ENCODE results near the gene ABCC6. TPM values are rescaled to one million over a fixed set of nuclear protein-coding genes. Genes with fewer than 3 reads are reported as not detected.

The ABCC6 gene
- total RNA-seq, 3 donors from 2014 or later (not counting 1 experiment from before 2014, with no cell fraction given): 0.16 to 0.25 TPM; not detected in 1

DNA sequence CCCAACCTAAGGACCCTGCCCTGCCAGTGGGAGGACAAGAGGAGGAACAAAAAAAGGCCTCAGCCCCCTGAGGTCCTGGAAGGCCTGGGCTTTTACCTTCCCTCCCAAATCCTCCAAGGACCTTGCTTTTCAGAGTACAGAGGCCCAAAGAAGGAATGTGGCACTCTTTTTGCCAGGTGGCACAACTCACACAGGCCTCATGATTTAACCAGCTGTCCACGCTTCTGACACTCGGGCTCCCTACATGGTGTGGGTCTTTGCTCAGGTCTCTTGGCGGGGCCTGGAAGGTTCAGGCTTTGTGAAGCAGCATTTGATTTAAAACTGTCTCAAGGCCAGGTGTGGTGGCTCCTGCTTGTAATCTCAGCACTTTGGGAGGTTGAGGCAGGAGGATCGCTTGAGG is 120.6 kb downstream of the ABCC6 start:
- Histone ChIP-seq H3K27me3 (ENCODE audit: control insufficient read depth, insufficient read depth, low read length) (no peaks in the 10 kb centered on the region), H3K4me3 (ENCODE audit: low read length) (no peak overlapping the region), H3K4me1 (ENCODE audit: control insufficient read depth, insufficient read depth, low read length) (no peaks in the 10 kb centered on the region), H3K36me3 (ENCODE audit: control insufficient read depth, insufficient read depth, low read length) (peaks cover 26% of the 10 kb centered on the region), H3K27ac (ENCODE audit: low read length) (no peak overlapping the region), H3K9me3 (ENCODE audit: control insufficient read depth, insufficient read depth, low read length) (no peaks in the 10 kb centered on the region)
- no peak for DNase-seq
- Mint-ChIP-seq H3K36me3 (peaks cover 10% of the 10 kb centered on the region), H3K27ac (no peak overlapping the region), H3K9me3 (no peaks in the 10 kb centered on the region), H3K27me3 (ENCODE audit: low read depth in 2 of 2) (no peaks in the 10 kb centered on the region), H3K4me3 (no peak overlapping the region), H3K4me1 (peaks cover 0 to 5% of the 10 kb centered on the region in 2 donors)
- intact Hi-C loops (cut with micrococcal nuclease): no loop called here
- no peak for TF ChIP-seq CTCF (IDR thresholded peaks at IDR 0.05)
- no peak for ATAC-seq
- 97% methylated on average over 4 of the region's 4 CpGs for WGBS (ENCODE audit: insufficient coverage)

DNA sequence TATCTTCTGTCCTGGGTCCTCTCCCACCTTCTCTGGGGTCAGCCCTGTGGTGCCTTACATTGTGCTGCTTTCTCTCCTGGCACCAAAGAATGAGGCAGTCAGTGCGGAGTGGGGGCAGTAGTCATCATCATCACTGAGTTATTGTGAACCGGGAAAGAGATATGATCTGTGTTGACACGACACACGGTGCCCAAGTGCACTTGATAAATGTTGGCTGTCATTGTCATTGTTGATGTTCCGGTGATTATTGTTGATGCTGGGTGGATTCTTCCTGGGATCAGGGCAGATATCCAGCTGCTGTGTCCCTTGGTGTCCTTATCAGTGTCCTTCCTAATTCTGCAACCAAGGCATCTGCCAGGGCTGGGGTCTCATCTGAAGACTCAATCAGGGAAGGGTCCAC is 121.7 kb downstream of the ABCC6 start:
- TF ChIP-seq CTCF (IDR thresholded peaks at IDR 0.05): no peak
- WGBS (ENCODE audit: insufficient coverage): 95% methylated on average over 5 of the region's 5 CpGs
- Mint-ChIP-seq H3K27ac (no peak overlapping the region), H3K36me3 (peaks cover 10% of the 10 kb centered on the region), H3K4me1 (peaks cover 0 to 5% of the 10 kb centered on the region in 2 donors), H3K9me3 (no peaks in the 10 kb centered on the region), H3K27me3 (ENCODE audit: low read depth in 2 of 2) (no peaks in the 10 kb centered on the region), H3K4me3 (no peak overlapping the region)
- ATAC-seq (no peak), DNase-seq (no peak)
- intact Hi-C loops (cut with micrococcal nuclease): no loop called here
- H3K27me3 ChIP-seq (ENCODE audit: control insufficient read depth, insufficient read depth, low read length): no peaks in the 10 kb centered on the region
- no peaks in the 10 kb centered on the region for H3K4me1 ChIP-seq (ENCODE audit: control insufficient read depth, insufficient read depth, low read length)
- H3K36me3 ChIP-seq (ENCODE audit: control insufficient read depth, insufficient read depth, low read length): peaks cover 23% of the 10 kb centered on the region
- no peaks in the 10 kb centered on the region for H3K9me3 ChIP-seq (ENCODE audit: control insufficient read depth, insufficient read depth, low read length)
- no peak overlapping the region for H3K27ac ChIP-seq (ENCODE audit: low read length)
- no peak overlapping the region for H3K4me3 ChIP-seq (ENCODE audit: low read length)

- Mint-ChIP-seq H3K27me3 (ENCODE audit: low read depth in 2 of 2) (no peaks in the 10 kb centered on the region), H3K36me3 (peaks cover 10% of the 10 kb centered on the region), H3K9me3 (no peaks in the 10 kb centered on the region), H3K4me3 (no peak overlapping the region), H3K4me1 (peaks cover 0 to 5% of the 10 kb centered on the region in 2 donors), H3K27ac (no peak overlapping the region)
- ATAC-seq (no peak), DNase-seq (no peak)
- Histone ChIP-seq H3K9me3 (ENCODE audit: control insufficient read depth, insufficient read depth, low read length) (no peaks in the 10 kb centered on the region), H3K27ac (ENCODE audit: low read length) (no peak overlapping the region), H3K27me3 (ENCODE audit: control insufficient read depth, insufficient read depth, low read length) (no peaks in the 10 kb centered on the region), H3K4me3 (ENCODE audit: low read length) (no peak overlapping the region), H3K36me3 (ENCODE audit: control insufficient read depth, insufficient read depth, low read length) (peaks cover 23% of the 10 kb centered on the region), H3K4me1 (ENCODE audit: control insufficient read depth, insufficient read depth, low read length) (no peaks in the 10 kb centered on the region)
- no peak for TF ChIP-seq CTCF (IDR thresholded peaks at IDR 0.05)
- WGBS (ENCODE audit: insufficient coverage): 53% methylated on average over 5 of the region's 8 CpGs
- intact Hi-C loops (cut with micrococcal nuclease): no loop called here
These were observed 122.7 kb downstream of the ABCC6 start for GRCh38 chr16:16100631-16101030.

GRCh38 chr16:16099320-16099719 is 124.0 kb downstream of the ABCC6 start:
- Histone ChIP-seq H3K27me3 (ENCODE audit: control insufficient read depth, insufficient read depth, low read length) (no peaks in the 10 kb centered on the region), H3K9me3 (ENCODE audit: control insufficient read depth, insufficient read depth, low read length) (no peaks in the 10 kb centered on the region), H3K36me3 (ENCODE audit: control insufficient read depth, insufficient read depth, low read length) (peaks cover 21% of the 10 kb centered on the region), H3K4me1 (ENCODE audit: control insufficient read depth, insufficient read depth, low read length) (no peaks in the 10 kb centered on the region), H3K4me3 (ENCODE audit: low read length) (no peak overlapping the region), H3K27ac (ENCODE audit: low read length) (no peak overlapping the region)
- intact Hi-C loops (cut with micrococcal nuclease): no loop called here
- no peak overlapping the region for H3K27ac Mint-ChIP-seq
- H3K36me3 Mint-ChIP-seq: peaks cover 10% of the 10 kb centered on the region
- no peaks in the 10 kb centered on the region for H3K9me3 Mint-ChIP-seq
- no peak overlapping the region for H3K4me3 Mint-ChIP-seq
- H3K4me1 Mint-ChIP-seq: peaks cover 0 to 5% of the 10 kb centered on the region in 2 donors
- no peaks in the 10 kb centered on the region for H3K27me3 Mint-ChIP-seq (ENCODE audit: low read depth in 2 of 2)
- DNase-seq (no peak), ATAC-seq (no peak)
- TF ChIP-seq CTCF (IDR thresholded peaks at IDR 0.05): no peak
- 99% methylated on average over 4 of the region's 4 CpGs for WGBS (ENCODE audit: insufficient coverage)

All from natural killer cell (primary cell).